Vagina (tissue), 2 donors: ENCODE results near the gene C1QTNF1.

Experiments
- POLR2AphosphoS5 ChIP-seq, 2 donors: sonication (generic); formaldehyde crosslinking; IDR thresholded peaks; one replicate each; pipeline ENCODE4 v1.9.0; 2017; ENCODE audit warnings: antibody characterized with exemption in 2 of 2, mild to moderate bottlenecking in 2 of 2, low read depth in 1 of 2; ENCODE audit not compliant: insufficient read depth in 1 of 2
- TF ChIP-seq, protein P1 (sequence below), 3 experiments: fragments of 450-650 bp in 2 of 3; fragments of 200-600 bp in 1 of 3; sonication (generic) in 1 of 3; IDR thresholded peaks; one replicate each; pipeline ENCODE4 v1.5.1; 2017 to 2019; ENCODE audit warnings: antibody characterized with exemption in 3 of 3, mild to moderate bottlenecking in 2 of 3, moderate library complexity in 2 of 3

- TF ChIP-seq, protein P1, sequence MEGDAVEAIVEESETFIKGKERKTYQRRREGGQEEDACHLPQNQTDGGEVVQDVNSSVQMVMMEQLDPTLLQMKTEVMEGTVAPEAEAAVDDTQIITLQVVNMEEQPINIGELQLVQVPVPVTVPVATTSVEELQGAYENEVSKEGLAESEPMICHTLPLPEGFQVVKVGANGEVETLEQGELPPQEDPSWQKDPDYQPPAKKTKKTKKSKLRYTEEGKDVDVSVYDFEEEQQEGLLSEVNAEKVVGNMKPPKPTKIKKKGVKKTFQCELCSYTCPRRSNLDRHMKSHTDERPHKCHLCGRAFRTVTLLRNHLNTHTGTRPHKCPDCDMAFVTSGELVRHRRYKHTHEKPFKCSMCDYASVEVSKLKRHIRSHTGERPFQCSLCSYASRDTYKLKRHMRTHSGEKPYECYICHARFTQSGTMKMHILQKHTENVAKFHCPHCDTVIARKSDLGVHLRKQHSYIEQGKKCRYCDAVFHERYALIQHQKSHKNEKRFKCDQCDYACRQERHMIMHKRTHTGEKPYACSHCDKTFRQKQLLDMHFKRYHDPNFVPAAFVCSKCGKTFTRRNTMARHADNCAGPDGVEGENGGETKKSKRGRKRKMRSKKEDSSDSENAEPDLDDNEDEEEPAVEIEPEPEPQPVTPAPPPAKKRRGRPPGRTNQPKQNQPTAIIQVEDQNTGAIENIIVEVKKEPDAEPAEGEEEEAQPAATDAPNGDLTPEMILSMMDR (IDR thresholded peaks at IDR 0.05): no peak
- no peak for TF ChIP-seq POLR2AphosphoS5 (IDR thresholded peaks at IDR 0.05; ENCODE audit: insufficient read depth in 1 of 2, low read depth in 1 of 2)
Measured at GRCh38 chr17:79017546-79018369, 6.2 kb upstream of the C1QTNF1 start.
